HuH-7.5 (cell line): ENCODE measurements around the gene SDK2.
"Not testable (repeated sequence)": the region's sequence is repeated elsewhere in the genome, so short reads cannot be mapped to it uniquely, and the experiment has no call there.

Source experiments
- DNase-seq: peaks from one replicate; pipeline ENCODE4 v3.0.0; 2011; ENCODE audit warnings: low spot score

SDK2 gene

DNA sequence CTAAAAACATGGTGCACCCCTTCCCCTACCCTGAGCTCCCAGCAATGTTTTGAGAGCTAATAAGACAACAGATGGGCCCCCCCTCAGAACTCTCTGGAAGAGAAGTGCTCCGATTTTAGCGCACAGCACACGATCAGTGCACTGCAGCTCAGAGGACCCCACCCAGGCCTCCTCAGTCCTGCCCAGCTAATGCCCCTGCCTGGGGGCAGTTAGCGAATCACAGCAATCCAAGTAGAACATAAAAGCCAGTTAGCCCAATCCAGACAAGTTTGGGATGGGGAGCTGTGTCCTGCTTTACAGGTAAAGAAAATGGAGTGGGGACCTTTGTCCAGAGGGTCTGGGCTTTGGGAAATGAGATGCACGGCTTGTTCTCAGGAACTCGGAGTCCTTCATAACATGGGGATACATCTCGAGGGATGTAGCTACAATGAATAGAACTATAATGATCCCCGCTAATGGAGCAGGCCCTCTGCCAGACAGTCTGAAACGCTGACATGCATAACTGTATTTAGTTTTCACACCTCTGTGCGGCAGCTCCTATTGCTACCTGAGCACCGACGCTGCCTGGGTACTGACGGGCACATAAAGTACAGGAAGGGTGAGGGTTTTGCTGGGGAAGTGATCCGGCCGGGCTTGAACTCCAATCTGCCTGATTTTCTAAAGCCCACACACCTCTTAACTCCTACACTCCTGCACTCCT, 302.7 kb downstream of the SDK2 start:
- DNase-seq: no peak

DNA sequence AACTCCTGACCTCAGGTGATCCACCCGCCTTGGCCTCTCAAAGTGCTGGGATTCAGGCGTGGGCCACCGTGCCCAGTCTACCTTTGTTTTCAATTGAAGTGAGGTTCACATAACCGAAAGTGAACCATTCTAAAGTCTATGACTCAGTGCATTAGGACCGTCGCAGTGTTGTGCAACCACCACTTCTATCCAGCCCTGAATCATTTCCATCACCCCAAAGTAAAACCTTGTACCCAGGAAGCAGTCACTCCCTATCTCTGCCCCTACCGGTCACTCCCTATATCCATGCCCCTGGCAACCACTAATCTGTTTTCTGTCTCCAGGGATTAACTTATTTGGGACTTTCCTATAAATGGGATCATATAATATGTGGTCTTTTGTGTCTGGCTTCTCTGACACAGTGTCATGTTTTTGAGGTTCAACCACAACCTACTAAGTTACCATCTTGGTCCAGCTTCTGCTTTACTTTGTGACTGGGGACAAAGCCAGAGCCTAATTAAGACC, 304.1 kb downstream of the SDK2 start:
- no peak for DNase-seq

DNA sequence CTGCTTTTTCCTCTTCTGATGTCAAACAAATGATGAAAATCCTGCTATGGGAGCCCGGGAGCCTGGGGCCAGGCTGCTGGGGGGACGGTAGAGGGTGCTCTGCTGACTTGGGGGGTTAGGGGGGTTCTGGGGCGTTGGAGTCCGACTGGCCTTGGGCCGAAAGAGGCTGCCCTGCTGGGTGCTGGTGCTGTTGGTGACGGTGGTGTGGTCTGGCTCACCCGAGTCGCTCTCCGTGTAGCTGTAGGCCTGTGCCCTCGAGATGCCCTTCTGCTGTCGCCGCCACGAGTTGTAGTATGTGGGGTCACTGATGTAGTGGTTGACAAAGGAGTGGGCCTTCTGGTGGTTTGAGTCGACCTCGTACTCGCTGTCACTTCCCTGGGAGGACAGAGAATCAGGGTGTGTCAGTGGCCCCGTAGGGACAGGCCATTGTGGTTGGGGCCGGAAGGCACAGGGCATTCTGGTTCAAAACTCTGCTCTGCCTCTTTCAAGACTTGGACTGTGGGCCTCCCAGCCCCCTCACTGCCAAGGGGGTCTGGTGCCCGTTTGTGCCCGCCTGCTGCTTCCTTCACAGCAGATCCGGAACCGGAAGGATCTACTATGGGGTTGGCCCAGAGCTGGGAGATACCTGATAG, 305.6 kb downstream of the SDK2 start:
- DNase-seq: no peak

DNA sequence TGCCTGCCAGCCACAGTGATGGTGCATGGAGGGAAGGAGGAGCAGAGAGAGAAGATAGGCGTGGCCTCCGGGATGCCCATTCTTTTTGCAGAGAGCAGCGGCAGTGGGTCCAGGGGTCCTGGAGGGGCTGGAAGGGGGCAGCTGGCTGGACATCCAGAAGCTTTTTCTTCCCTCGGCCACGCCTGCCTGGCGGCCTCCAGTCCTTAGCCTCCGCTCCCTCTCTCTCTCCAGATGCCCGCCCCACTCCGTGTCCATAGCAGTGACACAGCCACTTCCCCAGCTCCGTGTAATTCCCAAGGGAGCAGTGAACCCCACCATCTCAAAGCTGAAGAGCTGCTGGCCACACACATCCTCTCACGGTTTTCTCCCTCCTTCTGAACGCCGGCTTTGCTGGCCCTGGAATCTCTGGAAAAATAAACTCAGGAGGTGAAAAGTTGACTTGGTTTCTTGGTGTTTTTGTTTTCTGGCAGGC, 306.2 kb downstream of the SDK2 start:
- DNase-seq: no peak

DNA sequence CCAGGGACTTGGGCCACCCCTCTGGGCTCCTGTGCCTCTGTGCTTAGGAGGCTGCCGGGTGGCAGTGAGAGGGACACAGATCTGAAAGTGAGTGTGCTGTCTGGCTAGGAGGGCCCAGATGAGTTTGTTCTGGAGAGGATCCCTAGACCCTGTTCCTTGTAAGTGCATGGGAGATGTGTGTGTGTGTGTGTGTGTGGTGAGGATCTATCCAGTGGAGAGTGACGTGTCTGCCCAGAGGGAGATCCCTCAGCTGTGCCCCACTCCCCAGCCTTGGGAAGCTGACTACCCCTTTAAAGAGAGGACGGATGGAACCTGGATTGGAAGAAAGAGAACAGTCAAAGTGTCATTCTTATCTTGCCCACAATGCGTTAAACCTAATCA, 306.9 kb downstream of the SDK2 start:
- DNase-seq: no peak

DNA sequence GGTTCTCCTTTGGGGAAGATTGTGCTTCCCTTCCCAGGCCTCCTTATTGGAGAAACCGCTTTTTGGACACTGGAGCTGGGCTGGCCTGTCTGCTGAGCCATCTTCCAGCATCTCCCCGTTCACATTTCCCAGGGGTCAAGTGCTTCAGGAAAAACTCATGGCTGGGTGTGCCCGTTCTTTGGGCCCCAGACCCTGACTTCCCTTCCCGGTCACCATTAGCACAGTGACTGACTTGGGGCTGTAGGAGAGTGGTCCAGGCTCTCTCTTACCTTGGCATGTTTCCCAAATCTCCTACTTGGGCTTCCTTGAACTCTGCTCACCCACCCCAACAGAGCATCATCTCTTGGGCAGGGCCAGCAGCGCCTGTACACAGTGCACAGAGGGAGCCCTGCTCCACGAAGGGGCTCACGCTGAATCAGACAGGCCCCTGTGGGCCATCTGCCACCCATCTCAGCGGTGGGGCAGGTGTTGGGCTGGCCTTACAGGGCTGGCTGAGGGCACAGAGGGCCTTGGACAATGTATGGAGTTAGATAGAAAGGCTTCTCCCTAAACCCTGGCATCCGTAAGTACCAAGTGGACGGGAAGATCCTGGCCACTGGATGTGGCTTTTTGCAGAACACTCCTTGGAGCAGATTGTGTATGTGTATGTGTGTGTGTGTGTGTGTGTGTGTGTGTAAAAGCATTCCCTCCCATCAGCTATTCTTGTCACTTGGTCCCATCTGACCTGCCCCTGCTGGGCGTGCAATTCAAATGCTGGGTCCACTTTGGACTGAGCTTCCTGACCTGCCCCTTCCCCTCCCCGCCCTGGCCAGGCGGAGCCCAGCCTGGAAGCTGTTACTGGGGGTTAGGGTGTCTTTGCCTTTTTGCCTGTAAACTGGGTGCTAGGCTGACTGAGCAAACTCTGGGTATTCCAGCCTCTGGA, 307.6 kb downstream of the SDK2 start:
- no peak for DNase-seq

DNA sequence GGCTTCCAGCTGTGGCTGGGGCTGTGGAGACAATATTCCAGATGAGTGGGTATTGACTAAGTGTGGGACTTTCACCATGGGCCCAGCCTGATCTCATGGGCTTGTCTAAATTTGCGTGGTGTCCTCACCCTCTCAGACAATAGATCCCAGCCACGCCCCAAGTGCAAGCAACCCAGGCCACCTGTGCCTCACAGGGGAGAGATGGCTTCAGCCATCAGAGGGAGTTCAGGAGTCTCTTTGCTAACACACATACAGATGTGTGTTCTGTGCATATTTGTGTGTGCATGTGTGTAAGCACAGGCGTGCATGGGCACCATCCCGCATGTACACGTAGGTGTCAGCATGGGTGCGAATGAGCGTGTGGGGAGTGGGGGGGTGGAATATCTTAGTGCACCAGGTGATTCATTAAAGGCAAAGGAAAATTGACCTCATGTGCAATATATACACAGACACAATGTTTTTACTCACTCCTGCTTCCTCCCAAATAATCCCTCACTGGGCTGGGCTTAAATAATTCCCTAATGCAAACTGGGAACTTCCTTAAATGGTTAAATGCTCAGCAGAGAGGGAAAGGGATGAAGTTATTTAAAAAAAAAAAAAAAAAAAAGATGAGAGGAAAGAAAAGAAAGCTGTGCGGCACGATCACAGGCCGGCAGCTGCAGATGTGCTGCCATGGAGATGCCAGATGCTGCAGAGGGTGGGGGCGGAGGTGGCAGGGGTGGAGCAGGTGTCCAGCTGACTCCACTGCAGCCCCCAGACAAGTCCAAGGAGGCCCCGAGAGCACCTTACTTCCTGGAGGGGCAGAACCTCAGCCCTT, 308.4 kb downstream of the SDK2 start:
- no peak for DNase-seq

DNA sequence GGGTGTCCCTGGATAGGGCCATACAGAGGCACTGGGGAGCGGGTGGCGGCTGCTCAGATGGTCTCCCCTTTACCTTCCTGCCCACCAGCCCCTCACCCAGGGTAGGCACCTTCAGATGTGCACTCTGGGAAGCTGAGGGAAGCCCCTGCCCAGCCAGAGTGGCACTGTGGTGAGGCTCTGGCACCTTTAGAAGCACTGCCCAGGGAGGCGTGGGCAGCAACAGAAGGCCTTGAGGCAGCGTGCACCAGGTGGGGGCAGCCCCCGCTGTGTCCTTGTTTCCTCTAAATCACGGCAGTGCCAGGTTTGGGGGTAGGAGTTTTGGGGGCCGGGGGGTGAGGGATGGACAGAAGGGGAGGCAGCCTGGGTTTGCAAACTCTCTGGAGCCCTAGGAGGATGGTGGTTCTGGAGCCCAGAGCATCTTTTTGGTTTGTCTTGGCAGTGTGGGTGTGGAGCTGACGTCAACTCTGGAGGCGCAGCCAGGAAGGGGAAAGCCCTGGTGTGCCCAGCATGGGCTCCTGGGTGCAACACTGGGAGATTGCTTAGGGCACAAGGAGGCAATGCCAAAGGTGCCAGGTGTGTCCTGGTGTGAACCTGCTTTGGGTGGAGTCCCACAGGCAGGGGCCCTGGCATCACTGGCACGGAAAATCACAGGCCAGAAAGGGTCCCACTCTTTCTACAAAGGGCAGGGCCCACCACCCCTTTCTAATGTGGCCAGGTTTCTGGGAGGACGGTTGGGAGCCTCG, 309.3 kb downstream of the SDK2 start:
- DNase-seq: no peak

DNA sequence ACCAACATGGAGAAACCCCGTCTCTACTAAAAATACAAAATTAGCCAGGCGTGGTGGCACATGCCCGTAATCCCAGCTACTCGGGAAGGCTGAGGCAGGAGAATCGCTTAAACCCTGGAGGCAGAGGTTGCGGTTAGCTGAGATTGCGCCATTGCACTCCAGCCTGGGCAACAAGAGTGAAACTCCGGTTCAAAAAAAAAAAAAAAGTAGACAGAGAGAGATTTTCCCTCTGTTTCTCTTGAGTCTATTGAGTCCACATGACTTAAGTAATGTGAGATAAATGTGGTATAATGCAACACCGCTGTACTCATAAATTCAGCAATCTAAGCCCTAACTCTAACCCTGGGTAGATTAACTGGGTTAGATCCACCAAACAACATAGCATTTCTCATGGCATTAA, 310.8 kb downstream of the SDK2 start:
- not testable (repeated sequence) for DNase-seq

DNA sequence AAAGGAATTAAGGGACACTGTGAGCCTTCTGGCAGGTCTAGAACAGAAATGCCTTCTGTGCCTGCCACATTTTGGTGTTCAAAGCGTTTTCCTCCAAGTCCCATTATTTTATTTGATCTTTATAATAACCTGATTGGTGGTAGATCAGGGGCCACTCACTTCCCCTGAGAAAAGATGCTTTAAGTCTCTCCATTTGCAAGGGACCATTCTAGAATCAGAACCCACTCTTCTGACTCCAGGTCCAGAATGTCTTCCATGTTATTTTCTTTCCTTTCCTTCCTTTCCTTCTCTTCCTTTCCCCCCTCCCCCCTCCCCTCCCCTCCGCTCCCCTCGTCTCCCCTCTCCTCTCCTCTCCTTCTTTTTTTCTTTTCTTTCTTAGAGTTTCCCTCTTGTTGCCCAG, 313.2 kb downstream of the SDK2 start:
- DNase-seq: no peak

DNA sequence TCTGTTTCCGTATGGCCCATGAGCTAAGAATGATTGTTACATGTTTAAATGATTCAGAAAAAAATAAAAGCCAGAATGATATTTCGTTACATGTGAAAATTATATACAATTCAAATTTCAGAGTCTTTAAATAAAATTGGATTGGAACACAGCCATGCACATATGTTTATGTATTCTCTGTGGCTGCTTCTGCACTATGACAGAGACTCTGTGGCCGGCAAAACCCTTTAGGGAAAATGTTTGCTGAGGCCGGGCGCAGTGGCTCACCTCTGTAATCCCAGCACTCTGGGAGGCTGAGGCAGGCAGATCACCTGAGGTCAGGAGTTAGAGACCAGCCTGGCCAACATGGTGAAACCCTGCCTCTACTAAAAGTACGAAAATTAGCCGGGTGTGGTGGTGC, 316.6 kb downstream of the SDK2 start:
- DNase-seq: no peak

DNA sequence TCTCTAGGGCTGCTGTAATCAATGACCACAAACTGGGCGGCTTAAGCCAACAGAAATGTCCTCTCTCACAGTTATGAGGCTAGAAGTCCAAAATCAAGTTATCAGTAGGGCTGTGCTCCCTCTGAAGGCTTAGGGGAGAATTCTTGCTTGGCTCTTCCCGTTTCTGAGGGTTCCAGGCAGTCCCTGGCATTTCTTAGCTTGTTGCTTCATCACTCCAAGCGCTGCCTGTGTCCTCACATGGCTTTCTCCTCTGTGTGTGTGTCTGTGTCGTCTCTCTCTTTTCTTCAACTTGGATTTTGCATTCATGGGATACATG, 318.8 kb downstream of the SDK2 start:
- no peak for DNase-seq

DNA sequence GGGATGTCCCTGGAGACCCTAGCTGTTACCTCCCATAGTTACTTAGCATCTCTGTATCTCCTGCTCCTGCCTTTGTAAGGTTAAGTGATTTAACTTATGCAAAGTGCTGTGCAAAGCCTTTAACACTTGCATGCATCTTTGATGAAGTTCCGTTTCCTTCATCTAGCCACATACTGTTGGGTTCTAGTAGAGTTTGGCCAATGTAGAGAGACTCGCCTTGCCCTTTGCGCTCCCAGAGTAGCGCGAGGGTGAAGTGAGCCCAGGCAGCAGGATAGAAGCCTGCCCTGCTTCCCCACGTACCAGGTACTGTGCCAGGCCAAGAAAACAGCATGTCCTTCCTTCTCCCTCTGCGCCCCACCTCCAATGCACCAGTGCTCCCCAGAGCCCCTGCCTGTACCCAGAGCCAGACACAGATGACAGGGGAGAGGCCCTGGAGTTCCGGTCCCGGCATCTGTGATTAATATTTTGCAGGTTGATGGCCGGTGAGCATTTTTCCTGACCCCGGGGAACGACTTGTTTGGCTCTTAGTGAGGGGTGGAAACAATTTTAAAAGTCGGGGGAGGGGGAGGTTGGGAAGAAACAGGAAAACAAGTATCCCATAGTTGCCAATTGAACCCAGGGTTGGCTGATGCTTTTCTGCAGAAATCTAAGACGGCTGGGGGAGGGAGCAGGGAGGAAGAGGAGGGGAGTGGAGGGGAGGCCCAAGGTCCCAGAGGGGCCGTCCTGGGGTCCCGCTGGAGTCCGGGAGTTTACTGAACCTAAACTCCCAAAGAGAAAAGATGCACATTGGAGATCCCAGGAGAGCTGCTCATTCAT, 319.3 kb downstream of the SDK2 start:
- DNase-seq: no peak

DNA sequence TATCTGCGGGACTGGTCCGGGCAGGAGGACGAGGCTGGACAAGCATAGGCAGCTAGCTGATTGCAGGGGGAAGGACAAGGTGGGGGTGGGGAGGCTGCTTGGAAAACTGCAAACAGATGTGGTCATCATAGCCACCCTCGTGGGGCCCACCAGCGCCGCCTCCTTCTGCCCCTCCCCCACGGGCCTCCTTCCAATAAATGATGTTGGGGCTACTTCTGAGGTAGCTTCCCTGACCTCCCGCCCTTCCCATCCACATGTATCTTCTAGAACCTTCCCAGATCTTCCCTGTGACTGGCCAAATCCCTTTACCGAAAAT, 320.1 kb downstream of the SDK2 start:
- DNase-seq: no peak

DNA sequence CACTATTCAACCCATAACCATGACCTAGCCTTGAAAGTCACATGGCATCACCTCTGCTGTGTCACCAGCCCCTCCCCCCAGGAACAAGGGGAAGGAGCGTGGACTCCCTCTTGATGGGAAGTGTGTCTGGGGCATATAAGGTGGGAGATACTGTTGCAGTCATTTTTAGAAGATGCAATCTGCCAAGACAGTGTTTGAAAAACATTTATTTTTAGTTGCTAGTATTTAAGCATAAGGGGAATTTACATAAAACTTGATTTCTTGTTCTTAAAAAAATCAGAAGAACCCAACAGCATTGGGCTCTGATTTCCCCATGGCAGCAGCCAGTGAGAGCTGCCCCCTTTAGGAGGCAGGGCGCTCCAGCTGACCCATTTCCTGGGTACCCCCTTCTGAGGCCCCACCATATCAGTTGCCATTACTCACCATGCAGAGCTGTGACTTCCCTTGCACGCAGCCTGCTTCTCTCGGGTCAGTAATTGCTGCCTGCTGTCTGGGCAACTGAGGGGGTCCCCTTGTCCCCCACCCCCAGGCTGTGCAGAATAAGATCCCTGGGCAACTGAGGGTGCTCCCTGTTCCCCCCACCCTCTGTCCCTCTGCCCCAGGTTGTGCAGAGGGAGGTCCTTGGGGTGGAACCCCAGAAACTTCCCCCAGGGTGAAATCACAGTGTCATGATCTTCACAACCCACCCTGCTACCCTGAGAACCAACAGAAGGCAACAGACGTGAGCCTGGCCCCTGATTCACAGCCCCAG, 320.7 kb downstream of the SDK2 start:
- DNase-seq: no peak

DNA sequence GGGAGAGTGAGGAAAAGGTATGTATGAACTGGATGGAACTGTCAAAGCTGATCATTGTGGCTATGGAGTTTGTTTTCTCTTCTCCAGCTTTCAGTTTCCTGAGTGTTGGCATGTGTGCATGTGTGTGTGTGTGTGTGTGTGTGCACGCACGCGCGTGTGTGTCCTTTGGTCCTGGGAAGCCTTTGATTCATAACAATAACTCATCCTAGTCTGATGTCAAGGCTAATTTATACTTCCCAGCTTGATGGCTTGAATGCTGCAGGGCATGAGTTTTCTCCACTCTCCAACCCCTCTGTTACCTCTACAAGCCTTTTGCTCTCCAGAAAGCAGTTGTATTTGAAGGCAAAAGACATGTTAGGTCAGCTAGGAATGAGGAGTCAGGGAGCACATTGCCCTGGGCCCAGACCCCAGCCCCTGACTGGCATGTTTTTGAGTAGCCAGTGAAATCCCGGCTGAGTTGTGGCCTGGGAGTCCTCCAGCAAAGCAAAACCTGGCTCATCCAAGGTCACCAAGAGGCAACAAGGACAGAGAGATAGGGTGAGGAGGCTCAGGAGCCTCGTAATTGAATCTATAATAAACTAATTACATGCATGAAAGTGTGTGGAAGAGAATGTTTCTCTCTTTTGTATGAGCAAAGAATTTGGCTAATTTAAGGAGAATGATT, 323.5 kb downstream of the SDK2 start:
- DNase-seq: no peak

DNA sequence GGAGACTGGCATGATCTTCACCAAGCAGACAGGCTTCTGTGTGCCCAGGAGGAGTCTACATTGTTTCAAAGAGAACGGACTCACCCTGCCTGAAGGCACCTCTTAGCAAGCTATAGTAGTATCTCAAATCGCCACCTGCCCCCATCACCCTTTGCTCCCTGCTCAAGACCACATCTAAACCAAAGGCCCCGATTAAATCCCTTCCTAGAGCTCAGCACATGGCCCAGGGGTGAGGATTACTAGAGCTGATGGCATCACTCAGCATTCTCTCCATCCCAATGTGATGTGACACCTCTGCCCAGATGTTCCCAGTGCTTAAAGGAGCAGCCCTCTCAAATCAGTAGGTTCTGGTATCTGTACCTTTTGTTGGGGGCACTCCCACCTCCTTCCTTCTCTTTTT, 324.5 kb downstream of the SDK2 start:
- DNase-seq: no peak

DNA sequence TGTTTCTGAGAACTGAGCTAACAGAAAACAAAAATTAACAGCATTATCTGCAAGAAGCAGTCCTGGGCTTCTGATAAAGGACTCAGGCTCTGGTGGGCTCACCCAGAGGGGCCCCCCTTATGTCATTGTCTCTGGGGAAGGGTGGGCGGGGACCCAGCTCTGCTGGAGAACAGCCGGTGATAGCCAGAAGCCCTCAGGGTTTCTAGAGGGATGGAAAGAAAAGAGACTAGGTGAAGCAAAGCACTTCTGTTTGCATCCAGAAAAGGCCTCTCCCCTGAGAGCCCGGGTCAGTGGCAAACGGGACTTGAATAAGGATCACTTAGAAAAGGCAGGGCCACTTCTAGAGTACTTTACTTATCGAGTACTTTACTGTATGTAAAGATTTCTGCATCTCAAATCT, 325.4 kb downstream of the SDK2 start:
- no peak for DNase-seq

DNA sequence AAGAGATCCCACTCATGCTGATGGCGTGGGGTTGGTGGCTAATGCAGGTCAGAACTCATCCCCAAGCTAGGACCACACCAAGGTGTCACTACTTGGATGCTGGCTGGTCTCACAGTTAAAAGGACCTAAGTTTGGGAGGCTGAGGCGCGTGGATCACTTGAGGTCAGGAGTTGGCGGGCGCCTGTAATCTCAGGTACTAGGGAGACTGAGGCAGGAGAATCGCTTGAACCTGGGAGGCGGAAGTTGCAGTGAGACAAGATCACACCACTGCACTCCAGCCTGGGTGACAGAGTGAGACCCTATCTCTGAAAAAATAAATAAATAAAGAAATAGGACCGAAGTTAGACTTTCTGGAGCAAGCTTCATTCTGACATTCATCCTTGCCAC, 325.8 kb downstream of the SDK2 start:
- no peak for DNase-seq
